Stimulated activated CD4-positive, alpha-beta T cell treated with anti-CD3 and anti-CD28 coated beads, Interleukin-15, amount 100 ng/mL, for 1 hour (primary cell): Measurements from ENCODE around the gene SOX4.
"Not testable (repeated sequence)": the region's sequence is repeated elsewhere in the genome, so short reads cannot be mapped to it uniquely, and the experiment has no call there.

ENCODE experiments used
- DNase-seq, 2 donors: peaks; one replicate each; pipeline ENCODE4 v3.0.0-alpha.2; 2020; ENCODE audit warnings: low read depth in 1 of 2, low spot score in 1 of 2

SOX4 gene

GRCh38 chr6:21593412-21593926, at the start of gene SOX4:
TSS of gene SOX4 (plus strand) at chr6:21593751. CDS start at chr6:21594535, 784 bp downstream.
- no peak for DNase-seq

- not testable (repeated sequence) for DNase-seq
These were observed 41.3 kb upstream of the SOX4 start for GRCh38 chr6:21552286-21552685.

GRCh38 chr6:21554286-21554685, 39.3 kb upstream of the SOX4 start:
- DNase-seq: no peak

GRCh38 chr6:21555197-21555596, 38.4 kb upstream of the SOX4 start:
- no peak for DNase-seq

- no peak for DNase-seq
These were observed 37.0 kb upstream of the SOX4 start for GRCh38 chr6:21556511-21556910.

GRCh38 chr6:21556968-21557721, 36.4 kb upstream of the SOX4 start:
- DNase-seq: no peak

GRCh38 chr6:21559238-21559637, 34.3 kb upstream of the SOX4 start:
- DNase-seq: no peak

- no peak for DNase-seq
These were observed 33.3 kb upstream of the SOX4 start for GRCh38 chr6:21560249-21560648.

GRCh38 chr6:21565431-21565830, 28.1 kb upstream of the SOX4 start:
- no peak for DNase-seq

- no peak for DNase-seq
These were observed 15.0 kb upstream of the SOX4 start for GRCh38 chr6:21578523-21578922.

GRCh38 chr6:21582651-21583050, 10.9 kb upstream of the SOX4 start:
- no peak for DNase-seq

GRCh38 chr6:21586300-21586699, 7.3 kb upstream of the SOX4 start:
- no peak for DNase-seq

GRCh38 chr6:21586740-21587178, 6.8 kb upstream of the SOX4 start:
- no peak for DNase-seq

GRCh38 chr6:21587179-21587960, 6.2 kb upstream of the SOX4 start:
- DNase-seq: no peak

GRCh38 chr6:21587961-21588480, 5.5 kb upstream of the SOX4 start:
- no peak for DNase-seq

GRCh38 chr6:21588481-21589351, 4.8 kb upstream of the SOX4 start:
- DNase-seq: no peak

- peak; percentile 39 to 78 for DNase-seq
These were observed 3.9 kb upstream of the SOX4 start for GRCh38 chr6:21589352-21590345.

GRCh38 chr6:21590346-21590745, 3.2 kb upstream of the SOX4 start:
- DNase-seq: no peak

GRCh38 chr6:21591446-21591845, 2.1 kb upstream of the SOX4 start:
- no peak for DNase-seq

GRCh38 chr6:21592953-21593352, 598 bp upstream of the SOX4 start:
- DNase-seq: no peak
